ENCODE measurements around the gene ST3GAL4.

DNA sequence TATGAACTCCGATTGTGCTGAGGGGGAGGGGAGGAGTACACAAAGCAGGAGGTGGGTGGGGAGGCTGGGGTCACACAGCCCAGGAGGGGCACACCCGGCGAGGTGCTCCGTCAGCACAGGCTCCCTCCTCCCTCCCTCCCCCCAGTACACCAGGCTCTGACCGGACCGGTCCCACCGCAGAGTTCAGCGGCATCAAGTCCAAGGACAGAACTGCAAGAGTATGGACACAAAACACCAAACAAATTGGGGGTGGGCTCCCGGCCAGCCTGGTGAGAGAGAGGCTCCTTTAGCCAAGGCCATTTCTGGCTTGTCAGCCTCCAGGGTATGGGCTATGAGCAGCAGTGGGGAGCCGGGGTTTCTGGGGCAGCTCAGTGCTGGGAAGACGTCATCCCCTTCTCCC is 68.3 kb downstream of the ST3GAL4 start:
- TF ChIP-seq RAD21 (IDR thresholded peaks at IDR 0.05; ENCODE audit: low read depth) = no peak
- TF ChIP-seq FOXM1 (IDR thresholded peaks at IDR 0.05; ENCODE audit: borderline replicate concordance, low read depth) = no peak
- TF ChIP-seq, protein P1, sequence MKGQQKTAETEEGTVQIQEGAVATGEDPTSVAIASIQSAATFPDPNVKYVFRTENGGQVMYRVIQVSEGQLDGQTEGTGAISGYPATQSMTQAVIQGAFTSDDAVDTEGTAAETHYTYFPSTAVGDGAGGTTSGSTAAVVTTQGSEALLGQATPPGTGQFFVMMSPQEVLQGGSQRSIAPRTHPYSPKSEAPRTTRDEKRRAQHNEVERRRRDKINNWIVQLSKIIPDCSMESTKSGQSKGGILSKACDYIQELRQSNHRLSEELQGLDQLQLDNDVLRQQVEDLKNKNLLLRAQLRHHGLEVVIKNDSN (IDR thresholded peaks at IDR 0.05) = no peak
- no peak for TF ChIP-seq NFIC (IDR thresholded peaks at IDR 0.05)
- no peak for TF ChIP-seq CREB1 (IDR thresholded peaks at IDR 0.05; ENCODE audit: low read depth)
- no peak for TF ChIP-seq YY1 (IDR thresholded peaks at IDR 0.05; ENCODE audit: low read depth)
- TF ChIP-seq TAF1 (IDR thresholded peaks at IDR 0.05; ENCODE audit: low read depth) = no peak
- TF ChIP-seq, protein P2, sequence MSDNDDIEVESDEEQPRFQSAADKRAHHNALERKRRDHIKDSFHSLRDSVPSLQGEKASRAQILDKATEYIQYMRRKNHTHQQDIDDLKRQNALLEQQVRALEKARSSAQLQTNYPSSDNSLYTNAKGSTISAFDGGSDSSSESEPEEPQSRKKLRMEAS (IDR thresholded peaks at IDR 0.05) = no peak

Measured in Ishikawa (cell line).